NCI-H460 (cell line): ENCODE data around the gene ATP2A3. TPM values are rescaled to one million over a fixed set of nuclear protein-coding genes. Genes with fewer than 3 reads are reported as not detected.
A peak's percentile ranks its signal among the peaks of the same experiment; 100 is the strongest.

Source experiments
- DNase-seq: peaks from one replicate; pipeline ENCODE4 v3.0.0-alpha.2; 2016; ENCODE audit warnings: low read depth; ENCODE audit errors: extremely low read depth
- total RNA-seq: library from RNA; depleted of rRNA; stranded (reverse); fragments of >200 nt; shearing (Covaris generic); gene quantifications from 2 replicates; pipeline ENCODE4 v1.2.3, GENCODE V29; 2014

The ATP2A3 gene
- total RNA-seq, 1 experiment from 2014 or later = 3.5 TPM

DNA sequence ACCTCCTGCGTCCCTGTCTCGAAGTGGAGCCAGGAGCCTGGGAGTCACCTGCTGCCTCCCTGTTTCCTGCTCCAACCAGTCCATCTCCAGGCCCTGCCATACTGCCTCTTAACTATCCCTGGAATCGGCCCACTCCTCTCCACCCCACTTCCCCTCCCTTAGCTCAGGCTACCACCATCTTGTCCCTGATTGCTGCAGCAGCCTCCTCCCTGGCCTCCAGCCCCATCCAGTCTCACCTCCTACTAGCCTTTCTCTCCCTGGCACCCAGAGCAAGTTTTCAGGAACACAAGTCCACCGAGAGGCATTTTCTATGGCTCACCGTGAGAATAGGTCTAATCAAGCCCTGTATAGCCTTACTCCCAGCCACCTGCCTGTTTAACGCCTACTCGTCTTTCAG lies 70.5 kb downstream of the ATP2A3 start:
- no peak for DNase-seq

DNA sequence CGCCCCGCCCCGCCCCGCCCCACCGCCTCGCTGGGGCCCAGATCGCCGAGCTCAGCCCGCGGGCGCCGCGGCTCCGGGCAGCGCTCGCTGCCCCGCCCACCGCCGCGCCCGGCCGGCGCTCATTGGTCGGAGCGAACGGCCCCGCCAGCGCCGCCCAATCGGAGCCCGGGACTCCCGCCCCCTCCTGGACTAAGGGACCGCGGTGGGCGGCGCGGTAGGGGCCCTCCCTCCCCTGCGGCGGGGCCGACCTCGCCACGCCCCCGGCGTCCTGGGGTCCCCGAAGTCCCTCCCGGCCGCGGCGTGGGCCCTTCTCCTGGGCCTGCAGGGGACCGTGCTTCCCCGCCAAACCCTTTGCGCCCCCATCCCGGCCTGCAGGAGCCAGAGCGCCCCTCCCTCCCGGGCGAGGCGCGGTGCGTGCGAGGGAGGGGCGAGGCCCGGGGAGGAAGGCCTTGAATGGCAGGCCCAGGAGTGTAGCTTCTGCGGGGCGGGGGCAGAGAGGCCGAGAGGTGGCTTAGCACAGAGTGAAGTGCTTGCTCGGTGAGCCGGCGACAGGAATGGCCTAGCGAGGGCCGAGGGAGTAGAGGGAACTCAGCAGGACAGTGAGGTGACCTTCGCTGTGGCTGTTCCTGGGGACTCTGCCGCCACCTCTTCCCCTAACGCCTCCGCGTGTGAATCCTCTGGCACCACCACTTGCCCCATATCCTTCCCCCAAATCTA lies 71.1 kb downstream of the ATP2A3 start, which contains the start of gene CAMKK1:
TSS of gene CAMKK1 (minus strand) at position 51 of the 717 bp plus-strand sequence. CDS start 7,366 bp downstream, outside the sequence.
- peak; percentile 86 for DNase-seq

- DNase-seq = peak; percentile 81
Measured at GRCh38 chr17:3892095-3892998, 71.9 kb downstream of the ATP2A3 start.

DNA sequence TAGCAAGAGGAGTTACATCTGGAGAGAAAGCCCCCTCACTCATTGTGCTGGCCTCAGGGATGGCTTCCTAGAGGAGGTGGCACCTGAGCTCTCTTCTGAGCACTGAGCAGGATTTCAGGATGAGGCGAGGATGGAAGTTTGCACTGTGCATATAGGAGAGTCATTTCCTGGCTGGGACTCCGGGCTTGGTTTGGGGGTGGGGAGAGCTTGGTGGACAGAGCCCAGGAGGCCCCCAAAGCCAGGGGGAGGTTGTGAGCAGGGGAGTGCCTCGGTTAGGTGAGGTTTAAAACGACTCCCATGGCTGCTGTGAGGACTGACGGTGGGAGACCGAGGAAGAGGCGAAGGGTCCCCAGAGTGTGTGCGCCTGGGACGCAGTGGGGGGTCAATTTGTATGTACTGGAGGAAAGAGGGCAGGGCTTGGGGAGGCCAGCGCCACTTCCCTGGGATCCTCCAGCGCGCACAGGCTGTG lies 72.6 kb downstream of the ATP2A3 start:
- no peak for DNase-seq

- DNase-seq = no peak
Measured at GRCh38 chr17:3890878-3891219, 73.4 kb downstream of the ATP2A3 start.

DNA sequence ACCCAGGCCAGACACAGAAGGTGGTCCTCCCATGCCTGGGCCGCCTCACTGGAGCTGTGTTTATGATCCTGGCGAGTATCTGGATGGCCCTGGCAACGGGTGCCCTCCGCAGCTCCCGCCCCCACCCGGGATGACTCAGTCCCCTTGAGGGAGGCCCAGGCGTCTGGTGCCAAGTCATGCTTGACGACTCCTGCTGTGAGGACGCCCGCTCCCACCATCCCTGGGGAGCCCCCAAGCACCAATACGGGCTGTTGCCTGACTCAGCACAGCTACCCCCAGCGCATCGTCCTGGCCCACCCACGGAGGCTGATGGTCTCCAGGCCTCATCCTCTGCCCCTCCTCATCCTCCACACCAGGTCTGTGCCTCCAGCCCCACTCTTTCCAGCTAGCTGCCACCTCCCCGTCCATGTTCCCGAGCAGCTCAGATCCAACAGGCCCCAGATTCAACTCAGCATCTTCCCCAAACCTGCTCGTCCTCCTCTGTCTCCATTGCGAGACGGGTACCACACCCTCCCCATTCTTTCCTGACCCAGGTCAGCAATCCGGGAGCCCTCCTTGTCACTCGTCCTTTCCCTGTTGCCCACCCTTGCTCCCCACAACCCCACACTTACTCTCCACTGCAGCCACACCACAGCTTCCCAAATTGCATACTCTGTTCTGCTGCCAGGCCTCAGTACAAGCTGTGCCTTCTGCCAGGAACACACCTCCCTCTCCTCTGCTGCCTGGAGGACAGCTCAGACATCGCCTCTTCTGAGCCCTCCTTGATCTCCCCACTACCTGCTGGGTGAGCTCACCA lies 74.0 kb downstream of the ATP2A3 start:
- peak; percentile 91 for DNase-seq

DNA sequence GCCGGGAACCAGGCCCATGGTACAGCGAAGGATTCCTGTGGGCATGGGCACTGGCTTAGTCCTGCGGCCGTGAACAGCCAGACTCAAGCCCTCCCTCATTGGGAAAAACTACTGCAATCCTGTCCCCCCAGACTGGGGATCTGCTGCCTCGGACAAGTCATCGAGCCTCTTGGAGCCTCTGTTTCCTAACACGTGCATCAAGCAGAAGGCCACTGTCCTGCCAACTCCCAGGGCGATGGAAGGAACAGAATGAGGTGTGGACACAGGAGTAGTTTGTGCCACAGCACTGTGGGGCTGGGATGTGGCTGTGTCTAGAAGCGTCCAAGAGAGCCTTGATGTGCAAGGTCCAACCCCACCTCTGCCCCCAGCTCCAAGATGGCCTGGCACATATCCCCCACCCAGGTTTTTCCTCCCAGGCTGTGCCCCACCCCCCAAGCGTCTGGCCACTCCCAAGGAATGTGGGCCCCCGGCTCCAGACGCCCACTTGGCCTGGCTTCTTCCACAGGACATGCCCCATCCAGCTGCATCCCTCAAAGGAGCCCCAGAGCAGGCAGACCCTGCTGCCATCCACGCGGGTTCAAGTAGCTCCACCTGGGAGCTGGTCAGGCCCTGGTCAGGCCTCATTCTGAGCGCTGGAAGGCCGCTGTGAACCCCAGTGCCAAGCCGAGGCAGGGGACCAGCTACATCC lies 74.8 kb downstream of the ATP2A3 start:
- no peak for DNase-seq

DNA sequence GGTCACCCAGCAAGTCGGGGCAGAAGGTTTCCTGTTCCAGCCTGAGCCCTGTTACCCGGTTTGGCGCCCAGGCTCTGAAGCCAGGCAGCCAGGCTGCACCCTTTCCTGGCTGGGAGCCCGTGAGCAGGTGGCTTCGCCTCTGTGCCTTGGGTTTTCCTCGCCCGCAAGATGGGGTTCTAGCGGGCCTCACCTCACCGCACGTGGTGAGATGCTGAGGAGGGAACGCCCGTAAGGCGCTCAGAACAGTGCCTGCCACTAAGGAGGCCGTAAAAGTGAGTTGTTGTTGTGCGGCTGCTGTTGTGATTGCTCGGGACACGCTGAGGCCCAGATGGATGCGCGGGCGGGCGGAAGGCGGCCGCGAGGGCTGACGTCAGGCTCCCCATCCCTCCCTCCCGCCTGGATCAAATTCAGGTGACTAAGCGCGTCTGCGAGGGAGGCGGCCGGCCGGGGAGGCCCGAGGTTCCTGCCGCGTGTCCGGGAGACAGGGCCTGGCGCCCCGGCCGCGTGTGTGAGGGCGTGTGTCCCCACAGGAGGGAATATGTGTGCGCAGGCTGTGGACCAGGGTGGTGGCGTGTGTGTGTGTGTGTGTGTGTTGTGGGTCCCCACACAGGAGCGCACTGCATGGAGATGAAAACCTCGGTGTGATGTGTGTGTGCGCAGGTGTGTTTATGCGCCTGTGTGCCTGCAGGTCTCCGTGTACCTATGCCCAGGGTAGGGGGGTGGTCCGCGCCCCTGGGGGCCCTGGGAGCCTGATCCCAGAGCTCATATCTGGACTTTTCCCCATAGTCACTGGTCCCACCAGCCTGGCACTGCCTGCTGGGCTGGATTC lies 75.7 kb downstream of the ATP2A3 start:
- DNase-seq = peak; percentile 91

DNA sequence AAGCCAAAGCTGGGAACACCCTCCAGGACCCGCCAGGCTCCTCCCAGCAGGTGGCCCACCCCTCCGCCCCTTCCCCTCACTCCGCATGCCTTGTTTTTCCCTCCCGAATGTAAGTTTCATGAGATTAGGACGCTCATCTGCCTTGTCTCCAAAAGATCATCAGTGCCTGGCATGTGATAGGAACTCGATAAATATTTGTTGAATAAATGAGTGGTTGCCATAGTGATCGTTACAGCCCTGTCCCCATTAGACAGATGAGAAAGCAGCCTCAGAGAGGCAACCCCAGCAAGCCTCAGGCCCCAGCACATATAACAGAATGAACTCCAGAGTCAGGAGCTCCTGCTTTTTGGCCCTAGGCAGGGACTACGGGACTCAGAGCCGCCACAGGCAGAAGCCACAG lies 76.4 kb downstream of the ATP2A3 start:
- DNase-seq = no peak

DNA sequence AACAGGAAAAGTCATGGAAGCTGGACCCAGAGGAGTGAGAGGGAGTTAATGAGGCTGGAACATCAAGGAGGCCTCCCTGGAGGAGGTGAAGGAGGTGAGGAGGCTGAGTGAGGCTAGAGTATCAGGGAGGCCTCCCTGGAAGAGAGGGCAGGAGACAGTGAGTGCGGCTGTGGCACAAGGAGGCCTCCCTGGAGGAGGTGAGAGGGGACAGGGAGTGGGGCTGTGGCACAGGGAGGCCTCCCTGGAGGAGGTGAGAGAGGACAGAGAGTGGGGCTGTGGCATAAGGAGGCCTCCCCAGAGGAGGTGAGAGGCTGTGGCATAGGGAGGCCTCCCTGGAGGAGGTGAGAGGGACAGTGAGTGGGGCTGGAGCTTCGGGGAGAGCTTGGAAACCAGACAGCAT lies 76.8 kb downstream of the ATP2A3 start:
- no peak for DNase-seq

DNA sequence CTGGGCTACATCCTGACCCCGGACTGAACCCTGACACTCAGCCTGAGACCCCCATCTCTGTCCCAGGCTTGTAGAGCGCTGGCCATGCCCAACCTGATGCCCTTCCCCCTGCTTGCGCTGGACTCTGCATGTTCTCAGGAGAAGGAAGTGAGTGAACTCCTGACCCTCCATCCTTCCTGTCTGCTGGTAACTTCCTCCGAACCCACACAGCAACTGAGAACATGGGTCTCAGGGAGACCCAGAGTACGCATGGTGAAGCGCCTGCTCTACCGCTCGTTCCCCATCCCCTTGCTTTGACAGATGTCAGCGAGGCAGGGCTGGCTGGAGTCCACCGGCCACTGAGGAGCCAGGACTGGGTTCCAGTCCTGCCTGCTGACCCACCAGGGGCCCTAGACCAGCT lies 77.5 kb downstream of the ATP2A3 start:
- DNase-seq = no peak

DNA sequence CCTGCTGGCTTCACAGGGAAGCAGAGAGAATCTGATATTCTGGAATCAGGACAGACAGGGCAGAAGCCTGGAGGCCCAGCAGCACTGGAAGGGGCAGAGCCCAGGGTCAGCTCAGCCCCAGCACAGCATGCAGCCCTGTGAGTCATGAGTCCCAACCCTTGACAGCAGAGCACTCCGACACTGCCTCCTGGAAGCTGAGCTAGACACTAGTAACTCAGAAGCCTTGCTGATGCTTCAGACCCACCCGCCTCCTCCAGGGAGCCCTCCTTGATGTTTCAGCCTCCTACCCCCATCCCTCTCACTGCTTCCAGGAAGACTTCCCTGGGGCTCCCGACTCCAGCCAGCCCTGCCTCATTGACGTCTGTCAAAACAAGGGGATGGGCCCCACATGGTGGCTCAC lies 78.3 kb downstream of the ATP2A3 start:
- peak; percentile 9 for DNase-seq

GRCh38 chr17:3885271-3885670 lies 79.0 kb downstream of the ATP2A3 start:
- no peak for DNase-seq

DNA sequence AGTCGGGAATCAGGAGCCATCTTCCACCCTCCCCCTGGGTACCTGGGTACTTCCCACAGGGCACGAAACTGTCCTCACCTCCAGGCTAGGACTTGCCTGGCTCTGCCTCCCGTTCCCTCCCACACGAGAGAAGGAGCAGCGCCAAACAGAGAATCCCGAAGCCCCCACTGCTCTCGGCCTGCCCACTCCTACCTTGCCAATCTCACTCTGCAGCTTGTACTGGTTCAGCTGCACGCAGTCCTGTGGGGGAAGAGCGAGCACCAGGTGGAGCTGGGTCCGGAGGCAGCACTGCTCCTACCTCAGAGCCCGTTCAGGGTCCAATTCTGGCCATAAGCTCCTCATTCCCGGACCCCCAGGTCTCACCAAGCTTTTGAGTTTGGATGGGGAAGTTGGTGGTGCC lies 80.0 kb downstream of the ATP2A3 start:
- DNase-seq = no peak

DNA sequence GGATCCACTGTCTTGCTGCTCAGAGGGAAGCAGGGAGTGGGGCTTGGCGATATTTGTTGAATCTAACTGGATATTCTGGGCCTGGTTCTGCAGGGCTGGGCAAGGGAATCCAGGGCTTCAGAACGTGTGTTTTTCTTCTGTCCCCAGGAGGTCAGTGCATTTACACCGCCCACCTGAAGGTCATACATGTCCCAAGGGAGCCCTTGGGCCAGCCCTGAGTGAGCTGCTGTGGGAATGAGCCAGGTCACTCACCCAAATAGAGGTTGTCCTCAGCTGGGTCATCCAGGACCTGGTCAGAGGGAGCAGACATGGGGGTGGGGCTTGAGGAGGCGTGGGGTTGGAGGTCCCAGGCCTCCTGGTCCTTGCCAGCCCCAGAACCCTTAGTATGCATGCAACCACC lies 82.0 kb downstream of the ATP2A3 start:
- DNase-seq = no peak

- DNase-seq = no peak
Measured at GRCh38 chr17:3880983-3881382, 83.3 kb downstream of the ATP2A3 start.

DNA sequence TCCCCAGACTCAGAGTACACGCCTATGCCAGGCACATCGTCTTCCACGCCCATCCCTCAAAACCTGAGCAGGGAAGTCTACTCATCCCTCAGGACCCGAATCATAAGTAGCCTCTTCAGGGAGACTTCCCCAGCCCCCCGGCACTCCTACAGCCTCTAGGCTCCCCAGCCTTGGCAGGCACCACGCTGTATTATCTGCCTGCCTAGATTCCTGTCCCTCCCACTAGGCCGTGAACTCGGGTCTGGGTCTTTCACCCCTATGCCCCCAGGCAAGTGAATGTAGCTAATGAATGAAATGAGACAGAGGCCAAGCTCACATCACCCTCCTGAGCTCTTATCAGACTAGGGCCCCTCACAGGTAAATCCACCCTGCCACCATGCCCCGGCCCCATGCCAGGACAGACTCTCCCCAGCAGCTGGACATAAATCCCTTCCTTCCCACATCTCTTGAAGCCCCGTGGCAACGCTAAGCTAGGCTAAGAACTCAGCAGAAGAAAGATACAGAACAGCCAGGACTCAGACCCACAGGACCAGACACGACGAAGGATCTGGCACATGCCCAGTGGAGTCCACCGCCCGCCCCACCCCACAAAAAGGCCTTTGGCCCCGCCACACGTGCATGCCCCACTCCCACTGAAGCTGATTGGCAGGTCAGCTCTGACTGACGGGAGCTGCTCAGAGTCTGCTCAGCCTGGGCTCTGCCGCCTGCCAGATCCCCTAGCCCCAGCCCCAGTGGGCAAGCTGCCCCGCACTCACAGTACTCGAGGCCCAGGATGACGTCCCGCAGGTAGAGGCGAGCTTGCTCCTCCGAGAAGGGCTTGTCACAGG lies 84.4 kb downstream of the ATP2A3 start:
- DNase-seq = no peak

- no peak for DNase-seq
Measured at GRCh38 chr17:3879186-3879585, 85.1 kb downstream of the ATP2A3 start.

GRCh38 chr17:3877220-3877619 lies 87.0 kb downstream of the ATP2A3 start:
- no peak for DNase-seq
